ENCODE data around the gene SRPK3. TPM values are rescaled to one million over a fixed set of nuclear protein-coding genes. Genes with fewer than 3 reads are reported as not detected.

SRPK3 gene
- polyA plus RNA-seq, 12 donors, result 109 to 276 (median 201) TPM; not detected in 1

DNA sequence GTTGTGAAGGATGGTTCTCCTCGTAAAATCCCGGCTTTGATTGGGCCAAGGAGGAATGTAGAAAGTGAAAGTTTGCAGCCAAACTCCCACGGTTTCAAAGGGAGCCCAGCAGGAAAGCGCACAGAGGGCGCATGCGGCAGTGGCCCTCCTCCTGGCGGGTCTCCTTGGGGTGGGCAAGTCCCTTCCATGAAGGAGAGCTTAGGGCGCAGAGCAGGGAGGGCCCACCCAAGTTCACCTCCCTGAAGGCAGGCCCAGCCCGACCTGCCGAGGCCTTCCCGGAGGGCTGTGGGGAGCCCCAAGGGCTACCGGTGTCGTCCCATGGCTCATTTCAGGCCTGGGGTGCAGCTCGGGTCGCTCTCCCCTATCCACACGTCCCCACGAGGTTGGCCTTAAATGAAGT is 47.5 kb downstream of the SRPK3 start:
- no peak for DNase-seq

DNA sequence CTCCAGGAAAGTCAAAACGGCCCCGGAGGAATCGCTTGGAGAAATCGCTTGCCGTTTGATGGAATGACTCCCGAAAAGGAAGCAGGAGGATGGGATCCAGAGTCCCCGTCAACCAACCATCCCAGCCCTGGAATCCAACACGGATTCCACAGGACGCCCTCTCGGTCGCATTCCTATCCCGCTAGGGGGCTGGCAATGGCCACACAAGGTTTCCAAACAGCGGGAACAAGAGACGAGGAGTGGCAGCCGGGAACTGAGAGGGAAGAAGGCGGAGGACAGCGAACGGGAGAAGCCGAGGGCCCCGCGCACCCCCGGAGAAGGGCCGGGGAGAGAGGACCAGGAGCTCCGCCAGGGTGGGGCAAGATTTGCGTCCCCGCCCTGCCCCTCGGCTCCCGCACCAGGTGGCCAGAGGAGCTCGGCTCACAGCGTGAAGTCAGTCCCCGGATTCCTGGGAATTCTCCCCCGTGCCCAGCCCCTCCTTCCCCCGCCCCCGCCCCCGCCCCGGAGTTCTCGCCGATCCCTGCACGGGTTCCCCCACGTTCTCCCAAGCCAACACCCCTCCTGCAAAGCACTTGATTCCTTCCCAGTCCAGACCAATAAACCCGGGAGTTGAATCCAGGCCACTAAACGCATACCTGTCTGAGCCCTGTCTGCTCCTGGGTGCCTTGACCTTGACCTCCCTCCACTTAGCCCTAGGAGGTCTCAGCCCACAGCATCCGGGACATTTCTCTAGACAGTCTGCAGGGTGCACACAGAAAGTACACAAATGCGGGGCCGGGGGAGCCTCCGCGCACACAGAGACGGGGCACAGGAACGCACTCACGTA is 48.1 kb downstream of the SRPK3 start:
- DNase-seq, result no peak

DNA sequence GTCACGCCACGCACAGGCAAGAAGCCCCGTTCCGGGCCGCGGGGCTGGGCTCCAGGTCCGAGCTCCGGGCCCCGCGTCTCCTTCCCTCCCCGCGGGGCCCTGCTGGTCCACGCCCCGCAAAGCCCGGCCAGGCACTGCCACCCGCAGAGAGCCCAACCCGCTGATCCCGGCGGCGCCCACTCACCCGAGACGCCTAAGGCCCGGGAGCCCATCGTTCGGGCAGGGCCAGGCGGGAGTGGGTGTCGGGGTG is 48.6 kb downstream of the SRPK3 start:
- no peak for DNase-seq

DNA sequence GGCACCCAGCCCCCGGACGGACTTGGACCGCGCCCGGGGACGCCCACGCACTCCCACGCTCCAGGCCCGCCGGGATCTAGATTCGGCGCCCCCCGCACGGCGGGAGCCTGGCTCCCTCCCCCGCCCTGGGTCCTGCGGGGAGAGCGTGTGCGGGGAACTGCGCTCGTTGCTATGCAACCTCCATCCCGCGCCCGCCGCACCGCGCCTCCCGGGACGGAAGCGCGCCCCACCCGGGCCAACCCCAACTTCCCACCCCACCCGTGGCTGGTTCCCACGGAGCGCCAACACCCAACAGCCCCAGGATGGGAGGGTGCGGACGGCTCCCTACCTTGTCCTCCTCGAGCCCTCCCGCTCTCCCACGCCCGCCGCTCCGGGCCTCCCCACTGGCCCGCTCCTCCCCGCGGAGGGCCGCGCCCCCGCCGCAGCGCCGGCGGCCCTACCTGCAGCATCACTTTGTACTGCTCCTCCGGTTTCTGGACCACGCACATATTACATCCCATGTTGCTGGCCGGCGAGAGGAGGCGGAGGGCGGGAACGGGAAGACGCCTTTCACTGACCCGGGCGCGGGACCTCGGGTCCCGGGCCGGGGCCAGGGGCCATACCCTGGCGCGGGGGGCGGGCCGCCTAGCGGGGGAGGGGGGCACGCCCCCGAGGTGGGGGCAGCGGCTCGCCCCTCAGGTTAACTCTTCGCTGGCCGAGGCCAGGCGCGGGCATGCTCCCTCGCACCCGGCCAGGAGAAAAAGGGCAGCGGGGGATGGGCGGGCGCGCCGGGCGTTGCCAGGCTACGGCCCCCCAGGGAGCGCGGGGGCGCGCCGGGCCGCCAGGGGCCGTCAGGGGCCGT is 49.2 kb downstream of the SRPK3 start, which contains the start of gene PDZD4:
Gene PDZD4, minus strand, starts transcription at position 746 of the 841 bp plus-strand sequence. Its CDS starts 246 bp downstream, at position 500.
- no peak for DNase-seq

DNA sequence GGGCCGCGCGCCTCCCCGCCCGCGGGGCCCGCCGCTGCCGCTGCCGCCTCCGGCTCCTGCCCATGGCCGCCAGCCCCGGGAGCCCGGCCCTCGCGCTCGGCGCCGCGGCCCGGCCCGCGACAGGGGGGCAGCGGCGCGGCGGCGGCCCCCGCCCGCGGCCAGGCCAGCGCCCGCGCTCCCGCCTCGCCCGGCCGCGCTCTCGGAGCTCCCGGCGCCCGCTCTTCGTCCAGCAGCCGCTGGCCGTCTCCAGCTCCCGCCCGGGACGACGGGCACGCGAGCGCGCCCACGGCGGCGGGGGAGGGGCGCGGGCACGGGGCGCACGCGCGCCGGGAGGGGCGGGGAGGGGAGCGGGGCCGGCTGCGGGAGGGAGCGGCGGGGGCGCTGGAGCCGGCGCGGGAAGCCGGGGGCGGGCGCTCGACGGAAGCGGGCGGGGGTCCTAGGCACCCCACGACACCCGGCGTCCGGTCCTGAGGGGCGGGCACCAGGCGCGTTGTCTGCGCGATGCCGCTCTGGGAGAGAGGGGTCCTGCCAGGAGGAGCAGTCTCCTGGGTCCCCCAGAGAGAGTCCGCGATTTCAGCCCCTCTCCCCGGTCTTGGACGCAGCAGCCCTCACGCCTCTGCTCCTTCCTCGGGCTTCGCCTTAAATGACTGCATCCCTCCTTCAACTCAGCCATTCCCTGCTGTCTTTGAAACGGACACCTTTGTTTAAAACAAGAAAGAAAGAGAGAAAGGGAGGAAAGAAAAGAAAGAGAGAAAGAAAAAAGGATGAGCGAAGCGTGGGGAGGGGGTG is 50.0 kb downstream of the SRPK3 start:
- no peak for DNase-seq

DNA sequence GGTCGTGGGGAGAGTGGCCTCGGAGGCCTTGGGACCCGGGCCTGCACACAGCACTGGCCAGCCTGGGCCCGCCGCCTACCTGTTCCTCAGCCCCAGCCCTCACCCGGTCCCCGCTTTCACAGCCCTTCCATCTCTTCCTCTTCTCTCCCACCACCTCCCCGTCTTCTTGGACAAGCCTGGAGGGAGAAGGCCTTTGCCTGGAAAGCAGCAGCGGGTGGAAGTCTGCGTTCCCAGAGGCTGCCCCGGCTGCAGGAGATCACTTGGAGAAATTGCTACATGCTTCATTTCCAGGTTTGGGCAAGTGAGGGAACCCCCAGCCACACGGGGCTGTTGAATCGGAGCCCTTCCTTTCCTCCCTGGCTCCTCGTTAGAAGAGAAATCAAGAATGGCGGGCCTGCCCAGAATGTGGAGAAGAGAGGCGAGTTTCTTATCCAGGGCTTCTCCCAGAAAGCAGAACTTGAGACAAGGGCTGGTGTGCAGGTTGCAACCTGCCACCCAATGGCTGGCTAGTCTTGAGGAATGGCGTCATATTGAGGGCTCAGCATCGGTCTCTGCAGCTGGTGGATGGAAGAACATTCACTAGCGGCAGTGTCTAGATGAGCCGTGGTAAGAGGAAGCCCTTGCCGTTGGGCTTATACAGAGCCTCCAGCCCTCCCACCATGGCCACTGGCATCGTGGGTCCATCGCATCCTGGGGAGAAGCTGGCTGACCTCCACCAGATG is 50.7 kb downstream of the SRPK3 start:
- no peak for DNase-seq

DNA sequence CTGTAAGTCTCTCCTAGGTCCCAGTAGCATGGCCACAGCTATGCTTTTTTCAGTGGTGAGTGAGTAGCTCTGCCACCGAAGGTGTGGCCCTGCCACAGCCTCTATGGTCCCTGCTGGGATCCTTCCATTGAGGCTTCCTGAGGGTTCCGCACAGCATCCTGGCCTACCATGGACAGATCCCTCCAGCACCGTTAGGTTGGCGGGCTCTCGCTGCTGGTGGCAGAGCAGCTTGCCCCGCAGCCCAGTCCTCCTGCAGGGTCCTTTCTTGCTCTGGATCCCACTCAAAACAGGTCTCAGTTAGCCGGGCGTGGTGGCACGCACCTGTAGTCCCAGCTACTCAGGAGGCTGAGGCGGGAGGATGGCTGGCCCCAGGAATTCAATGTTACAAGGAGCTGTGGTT is 51.9 kb downstream of the SRPK3 start:
- DNase-seq, result no peak

Other genes starting within 250 kb of the SRPK3 start
- gene CCNQ, start 181.9 kb upstream of the SRPK3 start, polyA plus RNA-seq (ENCODE audit: insufficient read length in 12 of 12), result 10 to 100 TPM in 10 of 12 donors, not detected in 2; 10.7 to 15.3 (median 11.6) TPM
- gene DUSP9, start 133.8 kb upstream of the SRPK3 start, polyA plus RNA-seq (ENCODE audit: insufficient read length in 12 of 12), result under 1 TPM in 10 of 12 donors, not detected in 2; 0.22 to 0.89 (median 0.33) TPM
- gene PNCK, start 107.2 kb upstream of the SRPK3 start, polyA plus RNA-seq (ENCODE audit: insufficient read length in 12 of 12), result 10 to 100 TPM in 2 of 12 donors, 1 to 10 TPM in 9, not detected in 1; 1.5 to 20.9 (median 4.4) TPM
- 10 to 100 TPM in 11 of 12 donors, not detected in 1; 24.6 to 44.9 (median 28.9) TPM for gene SLC6A8, start 93.1 kb upstream of the SRPK3 start, polyA plus RNA-seq (ENCODE audit: insufficient read length in 12 of 12)
- gene BCAP31, start 56.7 kb upstream of the SRPK3 start, polyA plus RNA-seq (ENCODE audit: insufficient read length in 12 of 12), result 10 to 100 TPM in 11 of 12 donors, not detected in 1; 66.3 to 89.7 (median 73.6) TPM
- gene ABCD1, start 56.2 kb upstream of the SRPK3 start, polyA plus RNA-seq (ENCODE audit: insufficient read length in 12 of 12), result 10 to 100 TPM in 2 of 12 donors, 1 to 10 TPM in 9, not detected in 1; 5.7 to 14.0 (median 8.6) TPM
- 10 to 100 TPM in 2 of 12 donors, 1 to 10 TPM in 9, not detected in 1; 2.0 to 10.9 (median 3.1) TPM for gene PLXNB3, start 16.8 kb upstream of the SRPK3 start, polyA plus RNA-seq (ENCODE audit: insufficient read length in 12 of 12)
- 10 to 100 TPM in 11 of 12 donors, not detected in 1; 37.1 to 73.0 (median 39.8) TPM for gene IDH3G, start 13.3 kb downstream of the SRPK3 start, polyA plus RNA-seq (ENCODE audit: insufficient read length in 12 of 12)
- gene SSR4, start 13.6 kb downstream of the SRPK3 start, polyA plus RNA-seq (ENCODE audit: insufficient read length in 12 of 12), result 100 to 1,000 TPM in 9 of 12 donors, 10 to 100 TPM in 2, not detected in 1; 94.6 to 175 (median 108) TPM
- gene PDZD4, start 49.5 kb downstream of the SRPK3 start, polyA plus RNA-seq (ENCODE audit: insufficient read length in 12 of 12), result 1 to 10 TPM in 11 of 12 donors, not detected in 1; 2.7 to 9.6 (median 2.8) TPM
- 10 to 100 TPM in 2 of 12 donors, 1 to 10 TPM in 9, not detected in 1; 1.7 to 11.7 (median 2.8) TPM for gene L1CAM, start 105.1 kb downstream of the SRPK3 start, polyA plus RNA-seq (ENCODE audit: insufficient read length in 12 of 12)
- 1 to 10 TPM in 1 of 12 donors, under 1 TPM in 9, not detected in 2; 0.33 to 1.3 (median 0.63) TPM for gene AVPR2, start 123.6 kb downstream of the SRPK3 start, polyA plus RNA-seq (ENCODE audit: insufficient read length in 12 of 12)
- 10 to 100 TPM in 11 of 12 donors, not detected in 1; 13.9 to 84.8 (median 18.2) TPM for gene ARHGAP4, start 145.2 kb downstream of the SRPK3 start, polyA plus RNA-seq (ENCODE audit: insufficient read length in 12 of 12)
- gene NAA10, start 154.0 kb downstream of the SRPK3 start, polyA plus RNA-seq (ENCODE audit: insufficient read length in 12 of 12), result 10 to 100 TPM in 11 of 12 donors, not detected in 1; 42.6 to 72.0 (median 57.7) TPM
- 10 to 100 TPM in 1 of 12 donors, 1 to 10 TPM in 10, not detected in 1; 1.4 to 26.0 (median 2.3) TPM for gene RENBP, start 163.6 kb downstream of the SRPK3 start, polyA plus RNA-seq (ENCODE audit: insufficient read length in 12 of 12)
- 100 to 1,000 TPM in 1 of 12 donors, 10 to 100 TPM in 11; 24.3 to 129 (median 31.2) TPM for gene HCFC1, start 190.8 kb downstream of the SRPK3 start, polyA plus RNA-seq (ENCODE audit: insufficient read length in 12 of 12)
- gene TMEM187, start 191.7 kb downstream of the SRPK3 start, polyA plus RNA-seq (ENCODE audit: insufficient read length in 12 of 12), result 1 to 10 TPM in 10 of 12 donors, not detected in 2; 2.7 to 7.0 (median 4.8) TPM
- 10 to 100 TPM in 11 of 12 donors, not detected in 1; 27.7 to 48.5 (median 39.2) TPM for gene IRAK1, start 238.9 kb downstream of the SRPK3 start, polyA plus RNA-seq (ENCODE audit: insufficient read length in 12 of 12)

All from muscle of arm (tissue), 12 donors.